ENCODE data around the gene SELENOS. TPM values are rescaled to one million over a fixed set of nuclear protein-coding genes. Genes with fewer than 3 reads are reported as not detected.

The SELENOS gene
- total RNA-seq, 1 experiment from 2014 or later: 145 TPM

GRCh38 chr15:101251830-101252820 is 25.2 kb downstream of the SELENOS start, which contains the start of gene CHSY1:
Gene CHSY1 (minus strand): TSS chr15:101252048. CDS start chr15:101251456, 592 bp downstream.
- POLR2A ChIA-PET: interaction anchor here (0.5 to 2.0 kb wide), 23 partner anchors 8 to 1687 kb away, joined by 3 to 7 read pairs (median 3); partner anchors contain the start of gene LRRK1
- BruUV-seq (replicated peaks): no TSS peak
- Mint-ChIP-seq H3K4me1 (ENCODE audit: insufficient read depth, unreplicated experiment) (peaks cover 19% of the 10 kb centered on the region), H3K9me3 (ENCODE audit: unreplicated experiment) (no peaks in the 10 kb centered on the region), H3K27me3 (ENCODE audit: insufficient read depth, unreplicated experiment) (no peaks in the 10 kb centered on the region), H3K4me3 (ENCODE audit: unreplicated experiment) (peak within 1 kb of the TSS; percentile 83), H3K36me3 (ENCODE audit: insufficient read depth, unreplicated experiment) (no peaks in the 10 kb centered on the region), H3K27ac (ENCODE audit: low read depth, unreplicated experiment) (peak within 1 kb of the TSS; percentile 71)
- intact Hi-C loops (cut with micrococcal nuclease): loop anchor here (2.0 kb wide), 2 partner anchors 51 to 163 kb away; no protein-coding TSS in a partner anchor
- peak; percentile 89 for DNase-seq (ENCODE audit: unreplicated experiment)
- TF ChIP-seq CTCF (IDR thresholded peaks at IDR 0.05; ENCODE audit: unreplicated experiment): peak; percentile 12
- CTCF ChIA-PET: interaction anchor here (0.5 to 3.0 kb wide), 15 partner anchors 8 to 839 kb away, joined by 3 to 15 read pairs (median 4); no protein-coding TSS in a partner anchor

GRCh38 chr15:101250873-101251829 is 26.1 kb downstream of the SELENOS start:
- H3K4me1 Mint-ChIP-seq (ENCODE audit: insufficient read depth, unreplicated experiment): peaks cover 23% of the 10 kb centered on the region
- ChIA-PET CTCF (interaction anchor here (0.6 to 3.0 kb wide), 11 partner anchors 10 to 529 kb away, joined by 3 to 15 read pairs (median 6); no protein-coding TSS in a partner anchor), POLR2A (interaction anchor here (0.6 to 2.1 kb wide), 27 partner anchors 11 to 648 kb away, joined by 3 to 13 read pairs (median 3); no protein-coding TSS in a partner anchor)
- TF ChIP-seq CTCF (IDR thresholded peaks at IDR 0.05; ENCODE audit: unreplicated experiment): no peak
- BruUV-seq (replicated peaks): no TSS peak
- H3K9me3 Mint-ChIP-seq (ENCODE audit: unreplicated experiment): no peaks in the 10 kb centered on the region
- no peaks in the 10 kb centered on the region for H3K27me3 Mint-ChIP-seq (ENCODE audit: insufficient read depth, unreplicated experiment)
- H3K36me3 Mint-ChIP-seq (ENCODE audit: insufficient read depth, unreplicated experiment): peaks cover 6% of the 10 kb centered on the region
- peak; percentile 52 for DNase-seq (ENCODE audit: unreplicated experiment)
- intact Hi-C loops (cut with micrococcal nuclease): loop anchor here (1.0 to 2.0 kb wide), 3 partner anchors 50 to 162 kb away; no protein-coding TSS in a partner anchor
- no peak overlapping the region for H3K27ac Mint-ChIP-seq (ENCODE audit: low read depth, unreplicated experiment)
- H3K4me3 Mint-ChIP-seq (ENCODE audit: unreplicated experiment): peak overlapping the region; percentile 83

GRCh38 chr15:101250341-101250831 is 26.9 kb downstream of the SELENOS start:
- no peak for TF ChIP-seq CTCF (IDR thresholded peaks at IDR 0.05; ENCODE audit: unreplicated experiment)
- peak; percentile 70 for DNase-seq (ENCODE audit: unreplicated experiment)
- no TSS peak for BruUV-seq (replicated peaks)

More at GRCh38 chr15:101250341-101250831, 26.9 kb downstream of the SELENOS start:
- H3K9me3 Mint-ChIP-seq (ENCODE audit: unreplicated experiment): no peaks in the 10 kb centered on the region
- H3K27me3 Mint-ChIP-seq (ENCODE audit: insufficient read depth, unreplicated experiment): no peaks in the 10 kb centered on the region
- H3K4me3 Mint-ChIP-seq (ENCODE audit: unreplicated experiment): peak overlapping the region; percentile 71
- POLR2A ChIA-PET: interaction anchor here (0.6 to 2.1 kb wide), 17 partner anchors 10 to 647 kb away, joined by 3 to 13 read pairs (median 3); no protein-coding TSS in a partner anchor
- intact Hi-C loops (cut with micrococcal nuclease): loop anchor here (1.0 to 2.0 kb wide), 3 partner anchors 50 to 162 kb away; no protein-coding TSS in a partner anchor
- CTCF ChIA-PET: interaction anchor here (0.7 to 1.8 kb wide), 6 partner anchors 18 to 332 kb away, joined by 3 to 6 read pairs (median 4); no protein-coding TSS in a partner anchor
- H3K4me1 Mint-ChIP-seq (ENCODE audit: insufficient read depth, unreplicated experiment): peaks cover 31% of the 10 kb centered on the region
- H3K36me3 Mint-ChIP-seq (ENCODE audit: insufficient read depth, unreplicated experiment): peaks cover 6% of the 10 kb centered on the region
- H3K27ac Mint-ChIP-seq (ENCODE audit: low read depth, unreplicated experiment): no peak overlapping the region
